ENCODE measurements around the gene TMEM31.

- TF ChIP-seq MAX (IDR thresholded peaks at IDR 0.05) (no peak), REST (IDR thresholded peaks at IDR 0.05; ENCODE audit: low read depth) (no peak), TCF12 (IDR thresholded peaks at IDR 0.05; ENCODE audit: low read depth) (no peak), TAF1 (IDR thresholded peaks at IDR 0.05; ENCODE audit: low read depth) (no peak), CEBPB (IDR thresholded peaks at IDR 0.05) (no peak), YY1 (IDR thresholded peaks at IDR 0.05; ENCODE audit: low read depth) (no peak), TEAD4 (IDR thresholded peaks at IDR 0.05) (no peak), ZBTB7A (IDR thresholded peaks at IDR 0.05; ENCODE audit: low read depth) (no peak), RAD21 (IDR thresholded peaks at IDR 0.05; ENCODE audit: low read depth) (peak; percentile 39; the same call in 1 of the 2 replicates), CREB1 (IDR thresholded peaks at IDR 0.05; ENCODE audit: low read depth) (no peak), USF1 (IDR thresholded peaks at IDR 0.05) (no peak), EP300 (IDR thresholded peaks at IDR 0.05; ENCODE audit: borderline replicate concordance) (no peak), EGR1 (IDR thresholded peaks at IDR 0.05) (no peak)
Measured at GRCh38 chrX:103688946-103689345, 21.8 kb upstream of the TMEM31 start.

Data from Ishikawa (cell line).